Adrenal gland (tissue), 12 donors: ENCODE data around the gene RABGAP1L. TPM values are rescaled to one million over a fixed set of nuclear protein-coding genes. Genes with fewer than 3 reads are reported as not detected.
A peak's percentile ranks its signal among the peaks of the same experiment; 100 is the strongest.

Source experiments
- DNase-seq, 7 donors: peaks; one replicate each; pipeline ENCODE4 v3.0.0-alpha.2; 2019 to 2020
- H3K27ac ChIP-seq, 5 donors: fragments of 200-600 bp; sonication (generic) in 4 of 5; 1 replicate in 3 of 5; 2 replicates in 2 of 5; pipeline versions ENCODE4 v1.5.1 to v1.8.0; 2016 to 2020; ENCODE audit warnings: mild to moderate bottlenecking in 1 of 5
- H3K27me3 ChIP-seq: fragments of 200-600 bp; 2 replicates; pipeline ENCODE4 v1.8.0; 2021
- H3K36me3 ChIP-seq, 2 donors: fragments of 200-600 bp; replicated peaks in 1 of 2; 1 replicate in 1 of 2; 2 replicates in 1 of 2; pipeline versions ENCODE4 v1.5.1 to v1.8.0; 2018 to 2022
- H3K4me1 ChIP-seq, 2 donors: fragments of 200-600 bp; replicated peaks in 1 of 2; 1 replicate in 1 of 2; 2 replicates in 1 of 2; pipeline versions ENCODE4 v1.5.1 to v1.8.0; 2018 to 2021
- H3K4me3 ChIP-seq, 4 donors: fragments of 200-600 bp; sonication (generic) in 3 of 4; one replicate each; pipeline ENCODE4 v1.5.1; 2016 to 2018
- H3K9me3 ChIP-seq, 3 donors: fragments of 200-600 bp; sonication (generic) in 1 of 3; replicated peaks in 1 of 3; 1 replicate in 2 of 3; 2 replicates in 1 of 3; pipeline versions ENCODE4 v1.5.1 to v1.8.0; 2016 to 2021
- POLR2A ChIP-seq, 2 donors: fragments of 450-650 bp; IDR thresholded peaks; one replicate each; pipeline ENCODE4 v1.6.1; 2017; ENCODE audit warnings: antibody characterized with exemption in 2 of 2, mild to moderate bottlenecking in 2 of 2, moderate library complexity in 1 of 2
- WGBS, 4 donors: extraction: QIAGEN DNeasy Blood & Tissue Kit in 2 of 4; methylation state at CpG; one replicate each; pipeline versions ENCODE4 v1.1.5 to v1.1.7; 2013 to 2017; 5-methylcytosine and 5-hydroxymethylcytosine counted together
- intact Hi-C, 2 donors: fragments of 100-400 bp; cut with DNase I; formaldehyde crosslinking; loops; one replicate each; pipeline versions ENCODE4 v1.14.1 to v1.15.0; 2022 to 2023
- polyA plus RNA-seq, 3 donors: library from polyadenylated mRNA; stranded (reverse); fragments of 200-250 nt in 2 of 3; fragments of 350-450 nt in 1 of 3; fragmentation: Illumina TruSeq in 1 of 3; extraction: RNeasy Lipid Tissue Mini Kit (QIAGEN cat#74804) in 1 of 3; gene quantifications; one replicate each; pipeline ENCODE4 v1.2.3, GENCODE V29; 2013 to 2014
- total RNA-seq, 9 donors: library from RNA; depleted of rRNA in 4 of 9; stranded (reverse); fragments of >200 nt in 4 of 9; fragments of 120-200 nt in 1 of 9; fragmentation: NEBNext Ultra II Directional in 1 of 9; extraction: Animal tissue kit (Norgen Biotek cat#: 25700) in 1 of 9; gene quantifications; one replicate each; pipeline versions ENCODE4 v1.1.0 to v1.2.4, GENCODE V29; 2013 to 2023
- TF ChIP-seq, protein P1 (sequence below), 6 experiments: fragments of 450-650 bp in 4 of 6; fragments of 200-600 bp in 2 of 6; sonication (generic) in 1 of 6; IDR thresholded peaks; 1 replicate in 5 of 6; 2 replicates in 1 of 6; pipeline versions ENCODE4 v1.5.1 to v1.8.0; 2016 to 2021; ENCODE audit warnings: antibody characterized with exemption in 6 of 6, mild to moderate bottlenecking in 2 of 6, moderate library complexity in 1 of 6
- donor health status: healthy with polysubstance abuse.
- donor health status: Bipolar disorder and iron deficiency.
- donor health status: DM: yes; HTN: yes; CAD: no.
- donor health status: DM: no; HTN: no; CAD: no.
- donor health status: DM: no; HTN: no; CAD: no.
- donor health status: DM: yes; HTN: yes; CAD: no.

RABGAP1L gene
- total and polyA plus RNA-seq, 12 donors: 10.4 to 29.9 (median 19.7) TPM

DNA sequence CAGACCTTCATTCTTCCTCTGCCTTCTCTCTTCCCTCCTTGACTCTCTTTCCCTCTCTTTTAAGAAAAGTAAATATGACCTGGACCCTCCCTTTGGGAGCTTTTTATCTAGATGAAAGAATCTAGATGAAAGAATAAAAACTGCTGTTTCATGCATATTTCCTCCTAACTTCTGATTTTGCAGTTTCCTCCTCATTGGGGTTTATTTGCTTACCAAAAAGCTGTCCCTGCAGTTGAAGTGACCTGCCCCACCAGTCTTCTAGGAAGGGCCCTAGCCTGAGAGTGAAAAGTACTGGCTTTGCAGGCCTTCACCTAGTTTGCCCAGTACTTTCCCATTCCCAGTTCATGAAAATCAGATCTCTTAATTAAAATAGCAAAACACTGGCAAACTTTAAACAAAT lies 812.1 kb downstream of the RABGAP1L start:
- Histone ChIP-seq H3K27ac (peak overlapping the region in 1 of 5 donors; percentile 7), H3K36me3 (no peaks in the 10 kb centered on the region), H3K4me1 (peaks cover 5 to 21% of the 10 kb centered on the region in 2 donors), H3K9me3 (no peaks in the 10 kb centered on the region), H3K4me3 (no peak overlapping the region), H3K27me3 (no peaks in the 10 kb centered on the region)
- intact Hi-C loops: no loop called here
- no peak for TF ChIP-seq POLR2A (IDR thresholded peaks at IDR 0.05)
- TF ChIP-seq, protein P1, sequence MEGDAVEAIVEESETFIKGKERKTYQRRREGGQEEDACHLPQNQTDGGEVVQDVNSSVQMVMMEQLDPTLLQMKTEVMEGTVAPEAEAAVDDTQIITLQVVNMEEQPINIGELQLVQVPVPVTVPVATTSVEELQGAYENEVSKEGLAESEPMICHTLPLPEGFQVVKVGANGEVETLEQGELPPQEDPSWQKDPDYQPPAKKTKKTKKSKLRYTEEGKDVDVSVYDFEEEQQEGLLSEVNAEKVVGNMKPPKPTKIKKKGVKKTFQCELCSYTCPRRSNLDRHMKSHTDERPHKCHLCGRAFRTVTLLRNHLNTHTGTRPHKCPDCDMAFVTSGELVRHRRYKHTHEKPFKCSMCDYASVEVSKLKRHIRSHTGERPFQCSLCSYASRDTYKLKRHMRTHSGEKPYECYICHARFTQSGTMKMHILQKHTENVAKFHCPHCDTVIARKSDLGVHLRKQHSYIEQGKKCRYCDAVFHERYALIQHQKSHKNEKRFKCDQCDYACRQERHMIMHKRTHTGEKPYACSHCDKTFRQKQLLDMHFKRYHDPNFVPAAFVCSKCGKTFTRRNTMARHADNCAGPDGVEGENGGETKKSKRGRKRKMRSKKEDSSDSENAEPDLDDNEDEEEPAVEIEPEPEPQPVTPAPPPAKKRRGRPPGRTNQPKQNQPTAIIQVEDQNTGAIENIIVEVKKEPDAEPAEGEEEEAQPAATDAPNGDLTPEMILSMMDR (IDR thresholded peaks at IDR 0.05): no peak
- DNase-seq: no peak

- H3K27me3 ChIP-seq: no peaks in the 10 kb centered on the region
- no peak for DNase-seq
- H3K9me3 ChIP-seq: no peaks in the 10 kb centered on the region
- H3K4me3 ChIP-seq: no peak overlapping the region
- peak overlapping the region in 1 of 5 donors; percentile 7 for H3K27ac ChIP-seq
- TF ChIP-seq POLR2A (IDR thresholded peaks at IDR 0.05): no peak
- TF ChIP-seq, protein P1 (IDR thresholded peaks at IDR 0.05): no peak
- no peaks in the 10 kb centered on the region for H3K36me3 ChIP-seq
- WGBS, 4 donors: 55 to 91% (median 72%) methylated on average over 2 of the region's 2 CpGs
- H3K4me1 ChIP-seq: peaks cover 5 to 21% of the 10 kb centered on the region in 2 donors
- intact Hi-C loops: no loop called here
Observed at GRCh38 chr1:174971902-174972301, 812.6 kb downstream of the RABGAP1L start.

- Histone ChIP-seq H3K27ac (no peak overlapping the region), H3K36me3 (no peaks in the 10 kb centered on the region), H3K9me3 (no peaks in the 10 kb centered on the region), H3K4me3 (no peak overlapping the region), H3K27me3 (no peaks in the 10 kb centered on the region), H3K4me1 (peaks cover 5 to 9% of the 10 kb centered on the region in 2 donors)
- no peak for TF ChIP-seq POLR2A (IDR thresholded peaks at IDR 0.05)
- TF ChIP-seq, protein P1 (IDR thresholded peaks at IDR 0.05): no peak
- WGBS, 4 donors: 82 to 100% (median 85%) methylated on average over 2 of the region's 2 CpGs
- peak in 1 of 7 donors; percentile 64 for DNase-seq
- intact Hi-C loops: no loop called here
Observed at GRCh38 chr1:174974711-174975119, 815.4 kb downstream of the RABGAP1L start.

GRCh38 chr1:174975764-174976163 lies 816.4 kb downstream of the RABGAP1L start:
- no peak overlapping the region for H3K27ac ChIP-seq

More at GRCh38 chr1:174975764-174976163, 816.4 kb downstream of the RABGAP1L start:
- H3K4me1 ChIP-seq: peaks cover 5 to 9% of the 10 kb centered on the region in 2 donors
- H3K9me3 ChIP-seq: no peaks in the 10 kb centered on the region
- no peaks in the 10 kb centered on the region for H3K27me3 ChIP-seq
- DNase-seq: no peak
- WGBS, 4 donors: 84 to 98% (median 93%) methylated on average over 1 of the region's 1 CpG
- TF ChIP-seq, protein P1 (IDR thresholded peaks at IDR 0.05): no peak
- no peak for TF ChIP-seq POLR2A (IDR thresholded peaks at IDR 0.05)
- no peaks in the 10 kb centered on the region for H3K36me3 ChIP-seq
- intact Hi-C loops: no loop called here
- H3K4me3 ChIP-seq: no peak overlapping the region
